DND-41 (cell line): ENCODE data around the gene FSCN2.

Source experiments
- ATAC-seq: fragments of 200-7000 bp; cut with Tn5 transposase; 3 replicates; pipeline ENCODE4 v1.9.1; 2021; ENCODE audit warnings: low read depth; ENCODE audit not compliant: insufficient read depth
- DNase-seq: peaks from one replicate; pipeline ENCODE4 v3.0.0-alpha.2; 2020
- H2AFZ ChIP-seq: 2 replicates; pipeline ENCODE4 v1.6.0; 2012; ENCODE audit warnings: low read depth, low read length
- H3K27ac ChIP-seq: 2 replicates; pipeline ENCODE4 v1.5.1; 2012; ENCODE audit warnings: low read length, inconsistent platforms
- H3K27me3 ChIP-seq: fragments of 200-600 bp; sonication (generic); 2 replicates; pipeline ENCODE4 v1.6.0; 2012; ENCODE audit warnings: low read length, mild to moderate bottlenecking, inconsistent platforms; ENCODE audit not compliant: insufficient read depth, poor library complexity
- H3K36me3 ChIP-seq: 2 replicates; pipeline ENCODE4 v1.5.1; 2012; ENCODE audit warnings: low read length, inconsistent platforms; ENCODE audit not compliant: insufficient read depth
- H3K4me1 ChIP-seq: 2 replicates; pipeline ENCODE4 v1.5.1; 2012; ENCODE audit warnings: mild to moderate bottlenecking, low read length; ENCODE audit not compliant: insufficient read depth
- H3K4me2 ChIP-seq: 2 replicates; pipeline ENCODE4 v1.6.0; 2012; ENCODE audit warnings: mild to moderate bottlenecking, moderate library complexity, low read length, inconsistent platforms; ENCODE audit not compliant: insufficient read depth
- H3K4me3 ChIP-seq, 2 experiments: fragments of 200-600 bp in 1 of 2; shearing (Covaris generic) in 1 of 2; 2 replicates each; pipeline ENCODE4 v1.5.1; 2012 to 2016; ENCODE audit warnings: inconsistent platforms in 2 of 2, low read length in 2 of 2, mild to moderate bottlenecking in 2 of 2, low read depth in 1 of 2, moderate library complexity in 1 of 2
- H3K79me2 ChIP-seq: 2 replicates; pipeline ENCODE4 v1.6.0; 2012; ENCODE audit warnings: low read length, inconsistent platforms; ENCODE audit not compliant: insufficient read depth
- H3K9ac ChIP-seq: 2 replicates; pipeline ENCODE4 v1.6.0; 2012; ENCODE audit warnings: low read depth, mild to moderate bottlenecking, inconsistent platforms, low read length, moderate library complexity
- H3K9me3 ChIP-seq: 2 replicates; pipeline ENCODE4 v1.5.1; 2012; ENCODE audit warnings: low read length, moderate library complexity, mild to moderate bottlenecking, inconsistent platforms; ENCODE audit not compliant: insufficient read depth, severe bottlenecking
- H4K20me1 ChIP-seq: 2 replicates; pipeline ENCODE4 v1.6.0; 2012; ENCODE audit warnings: low read length; ENCODE audit not compliant: insufficient read depth
- EZH2 ChIP-seq: IDR thresholded peaks from 3 replicates; pipeline ENCODE4 v1.6.1; 2012; ENCODE audit warnings: borderline replicate concordance, low read depth, mild to moderate bottlenecking, moderate library complexity, low read length, inconsistent platforms; ENCODE audit not compliant: severe bottlenecking
- TF ChIP-seq, protein P1 (sequence below): IDR thresholded peaks from 2 replicates; pipeline ENCODE4 v1.5.1; 2012; ENCODE audit warnings: borderline replicate concordance, low read length, moderate library complexity, mild to moderate bottlenecking; ENCODE audit not compliant: poor library complexity, severe bottlenecking; ENCODE audit errors: extremely low read depth

FSCN2 gene

DNA sequence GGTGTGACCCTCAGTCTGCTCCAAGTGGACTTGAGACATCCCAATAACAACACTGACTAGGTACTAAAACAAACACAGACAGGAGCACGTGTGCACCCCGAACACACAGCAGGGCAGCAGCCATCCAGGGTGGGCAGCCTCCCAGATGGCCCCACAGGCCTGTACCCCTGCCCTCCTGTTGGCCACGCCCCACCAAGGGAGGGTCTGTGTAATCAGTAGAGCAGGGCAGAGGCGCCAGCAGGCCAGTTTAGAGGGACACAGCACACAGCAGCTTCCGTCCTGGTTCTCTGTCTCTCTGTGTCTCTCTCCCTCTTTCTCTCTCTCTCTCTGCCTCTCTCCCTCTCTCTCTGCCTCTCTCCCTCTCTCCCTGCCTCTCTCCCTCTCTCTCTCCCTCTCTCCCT is 37.0 kb upstream of the FSCN2 start:
- Histone ChIP-seq H3K79me2 (peaks cover 10% of the 10 kb centered on the region), H3K27me3 (no peaks in the 10 kb centered on the region), H3K27ac (no peak overlapping the region), H2AFZ (no peak overlapping the region), H3K9ac (no peak overlapping the region), H3K4me2 (no peak overlapping the region), H3K9me3 (no peaks in the 10 kb centered on the region), H3K4me3 (no peak overlapping the region), H3K36me3 (no peaks in the 10 kb centered on the region; the same call in 1 of the 2 replicates), H4K20me1 (0 out of 2 replicates have a peak, but pooled peaks cover 5% of the 10 kb centered on the region), H3K4me1 (peaks cover 30% of the 10 kb centered on the region)
- TF ChIP-seq, protein P1, sequence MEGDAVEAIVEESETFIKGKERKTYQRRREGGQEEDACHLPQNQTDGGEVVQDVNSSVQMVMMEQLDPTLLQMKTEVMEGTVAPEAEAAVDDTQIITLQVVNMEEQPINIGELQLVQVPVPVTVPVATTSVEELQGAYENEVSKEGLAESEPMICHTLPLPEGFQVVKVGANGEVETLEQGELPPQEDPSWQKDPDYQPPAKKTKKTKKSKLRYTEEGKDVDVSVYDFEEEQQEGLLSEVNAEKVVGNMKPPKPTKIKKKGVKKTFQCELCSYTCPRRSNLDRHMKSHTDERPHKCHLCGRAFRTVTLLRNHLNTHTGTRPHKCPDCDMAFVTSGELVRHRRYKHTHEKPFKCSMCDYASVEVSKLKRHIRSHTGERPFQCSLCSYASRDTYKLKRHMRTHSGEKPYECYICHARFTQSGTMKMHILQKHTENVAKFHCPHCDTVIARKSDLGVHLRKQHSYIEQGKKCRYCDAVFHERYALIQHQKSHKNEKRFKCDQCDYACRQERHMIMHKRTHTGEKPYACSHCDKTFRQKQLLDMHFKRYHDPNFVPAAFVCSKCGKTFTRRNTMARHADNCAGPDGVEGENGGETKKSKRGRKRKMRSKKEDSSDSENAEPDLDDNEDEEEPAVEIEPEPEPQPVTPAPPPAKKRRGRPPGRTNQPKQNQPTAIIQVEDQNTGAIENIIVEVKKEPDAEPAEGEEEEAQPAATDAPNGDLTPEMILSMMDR = no peak
- no peak for TF ChIP-seq EZH2
- ATAC-seq (no peak), DNase-seq (no peak)

DNA sequence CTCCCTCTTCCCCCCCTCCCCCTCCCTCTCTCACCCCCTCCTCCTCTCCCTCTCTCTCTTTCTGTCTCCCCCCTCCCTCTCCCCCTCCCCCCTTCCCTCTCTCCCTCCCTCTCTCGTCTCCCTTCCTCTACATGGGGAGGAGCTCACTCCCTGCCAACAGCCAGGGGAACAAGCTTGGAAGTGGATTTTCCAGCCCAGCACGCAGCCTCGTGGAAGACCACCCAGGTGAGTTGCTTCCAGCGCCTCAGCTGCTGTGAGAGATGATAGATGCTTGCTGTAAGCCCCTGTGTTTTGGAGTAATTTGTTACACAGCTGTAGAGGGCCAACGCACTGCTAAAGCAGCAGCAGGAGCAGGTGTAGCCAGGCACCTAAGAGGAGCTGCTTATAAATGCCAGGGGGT is 36.4 kb upstream of the FSCN2 start:
- H3K4me2 ChIP-seq = no peak overlapping the region

DNA sequence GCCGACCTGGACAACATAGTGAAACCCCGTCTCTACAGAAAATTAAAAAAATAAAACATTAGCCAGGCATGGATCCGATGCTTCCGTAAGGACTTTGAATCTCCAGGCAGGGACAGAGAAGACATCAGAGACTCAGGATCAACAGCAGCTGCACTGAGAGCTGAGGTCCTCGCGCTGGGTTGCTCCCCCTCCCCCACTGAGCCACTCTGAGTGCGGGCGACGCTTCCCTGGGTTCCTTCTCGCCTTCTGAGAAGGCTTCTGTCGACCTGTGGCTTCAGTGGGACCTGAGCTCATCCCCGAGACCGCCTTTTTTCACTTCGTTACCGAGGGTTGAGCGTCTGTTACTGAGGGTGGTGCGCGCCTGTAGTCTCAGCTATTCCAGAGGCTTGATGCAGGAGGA is 36.0 kb upstream of the FSCN2 start:
- no peak overlapping the region for H3K27ac ChIP-seq
- H3K4me2 ChIP-seq = no peak overlapping the region
- no peak overlapping the region for H2AFZ ChIP-seq
- H3K4me3 ChIP-seq = no peak overlapping the region
- 0 out of 2 replicates have a peak, but pooled peaks cover 5% of the 10 kb centered on the region for H4K20me1 ChIP-seq
- no peaks in the 10 kb centered on the region for H3K9me3 ChIP-seq
- H3K9ac ChIP-seq = no peak overlapping the region
- no peak for TF ChIP-seq EZH2
- TF ChIP-seq, protein P1 = no peak
- no peak for DNase-seq
- peaks cover 20% of the 10 kb centered on the region for H3K4me1 ChIP-seq
- H3K36me3 ChIP-seq = no peaks in the 10 kb centered on the region; the same call in 1 of the 2 replicates
- no peaks in the 10 kb centered on the region for H3K27me3 ChIP-seq
- H3K79me2 ChIP-seq = peaks cover 10% of the 10 kb centered on the region
- no peak for ATAC-seq

More for the DNA sequence above, 36.4 kb upstream of the FSCN2 start:
- Histone ChIP-seq H4K20me1 (0 out of 2 replicates have a peak, but pooled peaks cover 5% of the 10 kb centered on the region), H3K9me3 (no peaks in the 10 kb centered on the region), H3K9ac (no peak overlapping the region), H3K27ac (no peak overlapping the region), H3K4me1 (peaks cover 24% of the 10 kb centered on the region), H3K36me3 (no peaks in the 10 kb centered on the region; the same call in 1 of the 2 replicates), H3K4me3 (no peak overlapping the region), H3K27me3 (no peaks in the 10 kb centered on the region), H3K79me2 (peaks cover 10% of the 10 kb centered on the region), H2AFZ (no peak overlapping the region)
- TF ChIP-seq EZH2 = no peak
- TF ChIP-seq, protein P1 = no peak
- DNase-seq (no peak), ATAC-seq (no peak)
